ENCODE measurements around the gene DAB2IP.

Gene DAB2IP

DNA sequence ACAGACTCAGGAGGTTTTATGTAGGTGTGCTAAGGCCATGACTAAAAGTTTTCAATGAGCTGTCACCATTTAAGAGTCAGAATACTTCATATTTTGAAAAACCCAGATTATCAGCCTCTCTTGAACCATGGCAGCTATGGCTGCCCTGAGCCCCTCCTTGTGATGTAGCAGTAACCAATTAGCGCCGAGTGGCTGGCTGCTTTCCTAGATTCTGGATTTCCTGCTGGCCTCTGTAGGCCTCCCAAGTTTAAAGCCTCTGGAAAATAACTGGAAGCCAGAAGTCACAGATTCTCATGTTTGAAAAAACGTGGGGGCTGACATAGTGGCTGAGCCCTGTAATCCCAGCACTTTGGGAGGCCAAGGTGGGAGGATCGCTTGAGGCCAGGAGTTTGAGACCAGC is 25.5 kb downstream of the DAB2IP start:
- H3K4me1 ChIP-seq (ENCODE audit: insufficient read depth, low read length) = no peaks in the 10 kb centered on the region
- H3K36me3 ChIP-seq (ENCODE audit: insufficient read depth, low read length) = no peaks in the 10 kb centered on the region
- no peaks in the 10 kb centered on the region for H4K20me1 ChIP-seq (ENCODE audit: insufficient read depth, low read length)
- no peak for ATAC-seq (ENCODE audit: insufficient read depth, low read depth)
- H3K4me2 ChIP-seq (ENCODE audit: insufficient read depth, low read length) = no peak overlapping the region
- TF ChIP-seq CTCF (IDR thresholded peaks at IDR 0.05; ENCODE audit: borderline replicate concordance, extremely low read depth, low read length, poor library complexity, severe bottlenecking) (no peak), EZH2 (IDR thresholded peaks at IDR 0.05; ENCODE audit: borderline replicate concordance, low read depth, low read length, severe bottlenecking) (no peak)
- H3K79me2 ChIP-seq (ENCODE audit: insufficient read depth, low read length) = no peaks in the 10 kb centered on the region
- no peak overlapping the region for H3K27ac ChIP-seq (ENCODE audit: low read length)
- H3K9ac ChIP-seq (ENCODE audit: low read depth, low read length) = no peak overlapping the region
- H3K27me3 ChIP-seq (ENCODE audit: insufficient read depth, low read length, poor library complexity) = peaks cover 3% of the 10 kb centered on the region
- no peak overlapping the region for H3K4me3 ChIP-seq (ENCODE audit: low read depth in 1 of 2, low read length in 2 of 2)
- H3K9me3 ChIP-seq (ENCODE audit: insufficient read depth, low read length, severe bottlenecking) = no peaks in the 10 kb centered on the region
- H2AFZ ChIP-seq (ENCODE audit: low read depth, low read length) = no peak overlapping the region
- DNase-seq = no peak

GRCh38 chr9:121678501-121679022 is 27.1 kb downstream of the DAB2IP start:
- H3K9ac ChIP-seq (ENCODE audit: low read depth, low read length) = no peak overlapping the region
- H3K4me1 ChIP-seq (ENCODE audit: insufficient read depth, low read length) = no peaks in the 10 kb centered on the region; the same call in 1 of the 2 replicates
- DNase-seq (no peak), ATAC-seq (ENCODE audit: insufficient read depth, low read depth) (no peak)
- no peak overlapping the region for H2AFZ ChIP-seq (ENCODE audit: low read depth, low read length)
- no peak overlapping the region for H3K4me2 ChIP-seq (ENCODE audit: insufficient read depth, low read length)
- H3K4me3 ChIP-seq (ENCODE audit: low read depth in 1 of 2, low read length in 2 of 2) = no peak overlapping the region
- H3K27me3 ChIP-seq (ENCODE audit: insufficient read depth, low read length, poor library complexity) = no peaks in the 10 kb centered on the region
- H3K9me3 ChIP-seq (ENCODE audit: insufficient read depth, low read length, severe bottlenecking) = no peaks in the 10 kb centered on the region
- H4K20me1 ChIP-seq (ENCODE audit: insufficient read depth, low read length) = no peaks in the 10 kb centered on the region
- H3K27ac ChIP-seq (ENCODE audit: low read length) = no peak overlapping the region
- no peaks in the 10 kb centered on the region for H3K79me2 ChIP-seq (ENCODE audit: insufficient read depth, low read length)
- TF ChIP-seq CTCF (IDR thresholded peaks at IDR 0.05; ENCODE audit: borderline replicate concordance, extremely low read depth, low read length, poor library complexity, severe bottlenecking) = no peak
- no peaks in the 10 kb centered on the region for H3K36me3 ChIP-seq (ENCODE audit: insufficient read depth, low read length)

GRCh38 chr9:121679901-121680635 is 28.6 kb downstream of the DAB2IP start:
- Histone ChIP-seq H3K79me2 (ENCODE audit: insufficient read depth, low read length) (no peaks in the 10 kb centered on the region), H3K9me3 (ENCODE audit: insufficient read depth, low read length, severe bottlenecking) (no peaks in the 10 kb centered on the region), H3K27me3 (ENCODE audit: insufficient read depth, low read length, poor library complexity) (no peaks in the 10 kb centered on the region), H2AFZ (ENCODE audit: low read depth, low read length) (no peak overlapping the region), H3K36me3 (ENCODE audit: insufficient read depth, low read length) (no peaks in the 10 kb centered on the region), H4K20me1 (ENCODE audit: insufficient read depth, low read length) (no peaks in the 10 kb centered on the region), H3K4me1 (ENCODE audit: insufficient read depth, low read length) (no peaks in the 10 kb centered on the region; the same call in 1 of the 2 replicates), H3K27ac (ENCODE audit: low read length) (no peak overlapping the region), H3K4me3 (ENCODE audit: low read depth in 1 of 2, low read length in 2 of 2) (no peak overlapping the region), H3K4me2 (ENCODE audit: insufficient read depth, low read length) (no peak overlapping the region), H3K9ac (ENCODE audit: low read depth, low read length) (no peak overlapping the region)
- no peak for DNase-seq
- no peak for ATAC-seq (ENCODE audit: insufficient read depth, low read depth)
- TF ChIP-seq CTCF (IDR thresholded peaks at IDR 0.05; ENCODE audit: borderline replicate concordance, extremely low read depth, low read length, poor library complexity, severe bottlenecking) (no peak), EZH2 (IDR thresholded peaks at IDR 0.05; ENCODE audit: borderline replicate concordance, low read depth, low read length, severe bottlenecking) (no peak)

All from DND-41 (cell line).